Measurements from ENCODE around the gene IL22RA1.

The IL22RA1 gene

GRCh38 chr1:24100945-24101737 lies 41.8 kb downstream of the IL22RA1 start:
- DNase-seq (ENCODE audit: extremely low read depth in 1 of 2, low read depth in 1 of 2): no peak

GRCh38 chr1:24098943-24099638 lies 43.8 kb downstream of the IL22RA1 start:
- no peak for DNase-seq (ENCODE audit: extremely low read depth in 1 of 2, low read depth in 1 of 2)

- DNase-seq (ENCODE audit: extremely low read depth in 1 of 2, low read depth in 1 of 2): no peak
Observed at GRCh38 chr1:24098102-24098501, 44.8 kb downstream of the IL22RA1 start.

GRCh38 chr1:24097663-24098062 lies 45.3 kb downstream of the IL22RA1 start:
- DNase-seq (ENCODE audit: extremely low read depth in 1 of 2, low read depth in 1 of 2): no peak

- no peak for DNase-seq (ENCODE audit: extremely low read depth in 1 of 2, low read depth in 1 of 2)
Observed at GRCh38 chr1:24096739-24097103, 46.2 kb downstream of the IL22RA1 start.

GRCh38 chr1:24096009-24096738 lies 46.8 kb downstream of the IL22RA1 start:
- DNase-seq (ENCODE audit: extremely low read depth in 1 of 2, low read depth in 1 of 2): no peak

- no peak for DNase-seq (ENCODE audit: extremely low read depth in 1 of 2, low read depth in 1 of 2)
Observed at GRCh38 chr1:24095140-24095859, 47.6 kb downstream of the IL22RA1 start.

GRCh38 chr1:24094554-24094953 lies 48.4 kb downstream of the IL22RA1 start:
- DNase-seq (ENCODE audit: extremely low read depth in 1 of 2, low read depth in 1 of 2): no peak

- no peak for DNase-seq (ENCODE audit: extremely low read depth in 1 of 2, low read depth in 1 of 2)
Observed at GRCh38 chr1:24093732-24094131, 49.2 kb downstream of the IL22RA1 start.

- no peak for DNase-seq (ENCODE audit: extremely low read depth in 1 of 2, low read depth in 1 of 2)
Observed at GRCh38 chr1:24092979-24093378, 50.0 kb downstream of the IL22RA1 start.

GRCh38 chr1:24091971-24092482 lies 50.9 kb downstream of the IL22RA1 start:
- peak in 1 of 2 donors; percentile 21 for DNase-seq (ENCODE audit: extremely low read depth in 1 of 2, low read depth in 1 of 2)

GRCh38 chr1:24090736-24091135 lies 52.2 kb downstream of the IL22RA1 start:
- no peak for DNase-seq (ENCODE audit: extremely low read depth in 1 of 2, low read depth in 1 of 2)

GRCh38 chr1:24089743-24090555 lies 53.0 kb downstream of the IL22RA1 start:
- no peak for DNase-seq (ENCODE audit: extremely low read depth in 1 of 2, low read depth in 1 of 2)

- no peak for DNase-seq (ENCODE audit: extremely low read depth in 1 of 2, low read depth in 1 of 2)
Observed at GRCh38 chr1:24089027-24089742, 53.8 kb downstream of the IL22RA1 start.

GRCh38 chr1:24086466-24086865 lies 56.5 kb downstream of the IL22RA1 start:
- no peak for DNase-seq (ENCODE audit: extremely low read depth in 1 of 2, low read depth in 1 of 2)

- no peak for DNase-seq (ENCODE audit: extremely low read depth in 1 of 2, low read depth in 1 of 2)
Observed at GRCh38 chr1:24085546-24085945, 57.4 kb downstream of the IL22RA1 start.

GRCh38 chr1:24085007-24085406 lies 57.9 kb downstream of the IL22RA1 start:
- DNase-seq (ENCODE audit: extremely low read depth in 1 of 2, low read depth in 1 of 2): no peak

GRCh38 chr1:24084050-24084449 lies 58.9 kb downstream of the IL22RA1 start:
- no peak for DNase-seq (ENCODE audit: extremely low read depth in 1 of 2, low read depth in 1 of 2)

GRCh38 chr1:24082372-24082771 lies 60.6 kb downstream of the IL22RA1 start:
- no peak for DNase-seq (ENCODE audit: extremely low read depth in 1 of 2, low read depth in 1 of 2)

Measured in stimulated activated CD8-positive, alpha-beta memory T cell treated with anti-CD3 and anti-CD28 coated beads, Interleukin-7, amount 100 ng/mL, for 48 hours (primary cell).